Upper lobe of right lung (tissue), 1 donor: ENCODE results near the gene RALGPS1. TPM values are rescaled to one million over a fixed set of nuclear protein-coding genes. Genes with fewer than 3 reads are reported as not detected.
A peak's percentile ranks its signal among the peaks of the same experiment; 100 is the strongest.

Experiments used
- ATAC-seq: fragments of 200-7000 bp; cut with Tn5 transposase; one replicate; pipeline ENCODE4 v1.9.1; 2020; ENCODE audit warnings: mild to moderate bottlenecking, moderate library complexity
- DNase-seq: peaks from one replicate; pipeline ENCODE4 v3.0.0-alpha.2; 2020
- H3K27ac ChIP-seq: fragments of 200-600 bp; one replicate; pipeline ENCODE4 v1.8.0; 2022
- H3K27me3 ChIP-seq: fragments of 200-600 bp; one replicate; pipeline ENCODE4 v1.8.0; 2022; ENCODE audit warnings: mild to moderate bottlenecking
- H3K36me3 ChIP-seq: fragments of 200-600 bp; one replicate; pipeline ENCODE4 v1.8.0; 2022
- H3K4me1 ChIP-seq: fragments of 200-600 bp; one replicate; pipeline ENCODE4 v1.8.0; 2022
- H3K4me3 ChIP-seq: fragments of 200-600 bp; one replicate; pipeline ENCODE4 v1.8.0; 2022; ENCODE audit warnings: mild to moderate bottlenecking
- H3K9me3 ChIP-seq: fragments of 200-600 bp; one replicate; pipeline ENCODE4 v1.8.0; 2022
- CTCF ChIP-seq: fragments of 200-600 bp; IDR thresholded peaks from one replicate; pipeline ENCODE4 v1.8.0; 2022; ENCODE audit warnings: antibody characterized with exemption
- intact Hi-C: fragments of 100-400 bp; cut with DNase I; formaldehyde crosslinking; loops from one replicate; pipeline ENCODE4 v1.11.0; 2022
- total RNA-seq: library from RNA; stranded (reverse); fragmentation: NEBNext Ultra II Directional; extraction: Animal tissue kit (Norgen Biotek cat#: 25700); gene quantifications from one replicate; pipeline ENCODE4 v1.2.1, GENCODE V29; 2021
- donor health status: DM: no; HTN: yes; CAD: no; lungs with severe emphysema.

Gene RALGPS1
- total RNA-seq, 1 donor from 2014 or later, result 15.9 TPM

GRCh38 chr9:127178686-127179632 lies 264.4 kb downstream of the RALGPS1 start:
- no peaks in the 10 kb centered on the region for H3K27me3 ChIP-seq
- no peaks in the 10 kb centered on the region for H3K9me3 ChIP-seq
- H3K4me1 ChIP-seq, result no peaks in the 10 kb centered on the region
- no peaks in the 10 kb centered on the region for H3K36me3 ChIP-seq
- H3K27ac ChIP-seq, result no peak overlapping the region
- intact Hi-C loops, result no loop called here
- no peak overlapping the region for H3K4me3 ChIP-seq
- DNase-seq (peak; percentile 56), ATAC-seq (no peak)
- no peak for TF ChIP-seq CTCF

- H3K9me3 ChIP-seq, result no peaks in the 10 kb centered on the region
- H3K27me3 ChIP-seq, result no peaks in the 10 kb centered on the region
- intact Hi-C loops, result no loop called here
- H3K36me3 ChIP-seq, result no peaks in the 10 kb centered on the region
- no peak overlapping the region for H3K27ac ChIP-seq
- H3K4me3 ChIP-seq, result no peak overlapping the region
- no peaks in the 10 kb centered on the region for H3K4me1 ChIP-seq
- ATAC-seq, result no peak
- peak; percentile 48 for DNase-seq
- TF ChIP-seq CTCF, result no peak
Observed at GRCh38 chr9:127179633-127180441, 265.3 kb downstream of the RALGPS1 start.

GRCh38 chr9:127180457-127181314 lies 266.1 kb downstream of the RALGPS1 start:
- no peak for TF ChIP-seq CTCF
- no peak overlapping the region for H3K4me3 ChIP-seq
- no peaks in the 10 kb centered on the region for H3K36me3 ChIP-seq
- H3K9me3 ChIP-seq, result no peaks in the 10 kb centered on the region
- no peak overlapping the region for H3K27ac ChIP-seq
- H3K27me3 ChIP-seq, result no peaks in the 10 kb centered on the region
- peaks cover 7% of the 10 kb centered on the region for H3K4me1 ChIP-seq
- intact Hi-C loops, result no loop called here
- ATAC-seq (no peak), DNase-seq (peak; percentile 37)

GRCh38 chr9:127181315-127181580 lies 266.7 kb downstream of the RALGPS1 start:
- Histone ChIP-seq H3K27ac (no peak overlapping the region), H3K36me3 (no peaks in the 10 kb centered on the region), H3K27me3 (no peaks in the 10 kb centered on the region), H3K4me3 (no peak overlapping the region), H3K4me1 (peaks cover 11% of the 10 kb centered on the region), H3K9me3 (no peaks in the 10 kb centered on the region)
- TF ChIP-seq CTCF, result no peak
- intact Hi-C loops, result no loop called here
- ATAC-seq (no peak), DNase-seq (peak; percentile 41)

- H3K36me3 ChIP-seq, result no peaks in the 10 kb centered on the region
- no peak for ATAC-seq
- intact Hi-C loops, result no loop called here
- no peaks in the 10 kb centered on the region for H3K27me3 ChIP-seq
- no peak overlapping the region for H3K4me3 ChIP-seq
- H3K9me3 ChIP-seq, result no peaks in the 10 kb centered on the region
- peak; percentile 16 for DNase-seq
- no peak overlapping the region for H3K27ac ChIP-seq
- no peak for TF ChIP-seq CTCF
- peaks cover 15% of the 10 kb centered on the region for H3K4me1 ChIP-seq
Observed at GRCh38 chr9:127181595-127182190, 267.1 kb downstream of the RALGPS1 start.
